Liver (tissue), 3 donors: ENCODE data around the gene PLEKHO2.

Experiments used
- CTCF ChIP-seq: fragments of 150-350 bp; IDR thresholded peaks from 2 replicates; pipeline ENCODE4 v1.5.1; 2017; ENCODE audit warnings: improper control_type of control experiment, low read depth, low read length; ENCODE audit not compliant: missing input control
- GABPA ChIP-seq, 2 donors: IDR thresholded peaks in 1 of 2; conservative IDR thresholded peaks in 1 of 2; 2 replicates each; pipeline ENCODE4 v1.6.1; 2016; ENCODE audit warnings: antibody characterized with exemption in 2 of 2, mild to moderate bottlenecking in 1 of 2, moderate library complexity in 1 of 2
- JUND ChIP-seq, 2 donors: IDR thresholded peaks; 2 replicates each; pipeline ENCODE4 v1.6.1; 2016; ENCODE audit warnings: antibody characterized with exemption in 2 of 2
- NR2F2 ChIP-seq: IDR thresholded peaks from 2 replicates; pipeline ENCODE4 v1.6.1; 2016; ENCODE audit warnings: antibody characterized with exemption
- REST ChIP-seq: IDR thresholded peaks from 2 replicates; pipeline ENCODE4 v1.6.1; 2016; ENCODE audit warnings: antibody characterized with exemption, mild to moderate bottlenecking
- TAF1 ChIP-seq: conservative IDR thresholded peaks from 2 replicates; pipeline ENCODE4 v1.6.1; 2016; ENCODE audit warnings: antibody characterized with exemption, mild to moderate bottlenecking
- TF ChIP-seq, protein P1 (sequence below): IDR thresholded peaks from 2 replicates; pipeline ENCODE4 v1.6.1; 2016; ENCODE audit warnings: antibody characterized with exemption
- donor health status: healthy.
- donor health status: healthy.

GRCh38 chr15:64800476-64800875, 41.2 kb upstream of the PLEKHO2 start:
- no peak for TF ChIP-seq CTCF
- no peak for TF ChIP-seq TAF1
- no peak for TF ChIP-seq REST
- TF ChIP-seq JUND (IDR thresholded peaks at IDR 0.05) = no peak
- no peak for TF ChIP-seq GABPA (IDR thresholded peaks at IDR 0.05 in 1 of 2, conservative IDR thresholded peaks at IDR 0.05 in 1 of 2)
- no peak for TF ChIP-seq NR2F2
- TF ChIP-seq, protein P1, sequence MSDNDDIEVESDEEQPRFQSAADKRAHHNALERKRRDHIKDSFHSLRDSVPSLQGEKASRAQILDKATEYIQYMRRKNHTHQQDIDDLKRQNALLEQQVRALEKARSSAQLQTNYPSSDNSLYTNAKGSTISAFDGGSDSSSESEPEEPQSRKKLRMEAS = no peak
